GM10266 (cell line): ENCODE data around the gene CDIPT.

ENCODE experiments used
- DNase-seq: peaks from one replicate; pipeline ENCODE4 v3.0.0; 2012; ENCODE audit errors: extremely low spot score
- CTCF ChIP-seq: IDR thresholded peaks from 2 replicates; pipeline ENCODE4 v1.5.1; 2012; ENCODE audit warnings: mild to moderate bottlenecking, low read depth; ENCODE audit not compliant: control insufficient read depth, insufficient read depth; ENCODE audit errors: missing control alignments

Gene CDIPT

GRCh38 chr16:29900102-29900887 is 37.3 kb upstream of the CDIPT start, which contains the start of gene ASPHD1:
TSS of gene ASPHD1 (plus strand) at chr16:29900488. CDS start at chr16:29900972, 484 bp downstream.
- no peak for TF ChIP-seq CTCF
- peak; percentile 93 for DNase-seq

GRCh38 chr16:29899516-29900101 is 36.6 kb upstream of the CDIPT start, which contains the start of gene SEZ6L2:
TSS of gene SEZ6L2 (minus strand) at chr16:29899550. CDS start at chr16:29899019, 531 bp downstream.
- no peak for DNase-seq

DNA sequence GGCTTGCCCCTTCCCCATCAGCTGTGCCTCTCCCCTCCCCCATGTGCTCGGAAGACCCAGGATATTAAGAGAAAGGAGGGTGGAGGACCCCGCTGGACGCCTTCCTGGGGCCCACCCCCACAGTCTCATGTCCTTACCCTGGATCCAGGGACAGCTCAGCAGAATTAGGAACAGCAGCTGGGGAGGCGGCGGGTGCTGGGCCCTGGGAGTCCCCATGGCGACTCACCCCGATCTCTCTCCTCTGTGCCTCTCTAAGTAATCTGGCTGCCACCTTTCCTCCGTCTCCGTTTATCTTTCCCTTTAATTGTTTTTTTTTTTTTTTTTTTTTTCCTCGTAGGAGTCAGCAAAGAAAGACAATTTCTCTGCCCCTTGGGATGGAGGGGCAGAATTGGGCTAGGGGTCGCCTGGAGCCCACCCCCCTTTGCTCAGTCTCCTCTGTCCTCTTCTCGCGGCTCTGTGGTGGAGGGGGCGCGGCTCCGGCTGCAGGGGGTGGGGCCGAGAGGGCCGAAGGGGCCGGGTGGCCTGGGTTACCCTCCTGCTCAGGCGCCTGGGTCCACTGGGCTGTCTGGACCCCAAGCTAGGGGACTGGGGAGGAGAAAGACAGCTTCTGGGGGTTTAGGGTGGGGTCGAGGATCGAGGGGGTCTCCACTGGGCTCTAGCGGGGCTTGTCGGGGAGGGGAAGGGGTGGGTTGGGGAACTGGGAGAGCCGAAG is 35.9 kb upstream of the CDIPT start:
- no peak for DNase-seq
- no peak for TF ChIP-seq CTCF

More at GRCh38 chr16:29899516-29900101, 36.6 kb upstream of the CDIPT start, which contains the start of gene SEZ6L2:
- no peak for TF ChIP-seq CTCF

DNA sequence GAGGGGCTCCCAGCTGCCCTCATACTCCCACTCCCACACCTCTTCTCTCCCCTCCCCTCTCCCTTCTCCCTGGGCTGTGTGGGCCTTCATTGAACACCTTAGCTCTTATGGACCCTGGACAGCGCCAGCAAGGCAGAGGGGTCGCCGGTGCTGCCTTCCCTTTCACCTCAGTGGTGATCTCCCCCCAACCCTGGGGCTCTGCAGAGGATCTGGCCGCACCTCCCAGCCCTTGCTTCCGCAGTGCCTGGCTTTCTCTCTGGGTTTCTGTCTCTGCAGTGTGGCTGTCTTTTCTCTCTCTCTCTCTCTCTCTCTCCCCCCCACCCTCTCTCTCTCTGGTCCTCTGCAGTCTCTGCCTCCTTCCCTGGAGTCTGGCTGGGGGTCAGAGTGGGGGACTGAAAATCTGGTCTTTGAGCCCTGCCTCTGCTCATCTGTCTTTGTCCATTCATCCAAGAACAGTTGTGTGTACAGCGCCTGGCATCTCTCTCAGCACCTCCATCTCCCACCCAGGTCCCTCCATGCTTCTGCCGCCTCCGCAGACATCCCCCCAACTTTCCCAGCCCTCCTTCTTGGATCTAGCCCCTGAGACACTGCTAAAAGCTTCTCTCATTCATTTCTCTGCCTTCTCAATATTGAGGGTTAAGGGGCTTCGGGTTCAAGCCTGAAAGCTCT is 35.2 kb upstream of the CDIPT start:
- TF ChIP-seq CTCF = no peak
- no peak for DNase-seq

GRCh38 chr16:29897333-29897732 is 34.3 kb upstream of the CDIPT start:
- no peak for DNase-seq
- no peak for TF ChIP-seq CTCF

DNA sequence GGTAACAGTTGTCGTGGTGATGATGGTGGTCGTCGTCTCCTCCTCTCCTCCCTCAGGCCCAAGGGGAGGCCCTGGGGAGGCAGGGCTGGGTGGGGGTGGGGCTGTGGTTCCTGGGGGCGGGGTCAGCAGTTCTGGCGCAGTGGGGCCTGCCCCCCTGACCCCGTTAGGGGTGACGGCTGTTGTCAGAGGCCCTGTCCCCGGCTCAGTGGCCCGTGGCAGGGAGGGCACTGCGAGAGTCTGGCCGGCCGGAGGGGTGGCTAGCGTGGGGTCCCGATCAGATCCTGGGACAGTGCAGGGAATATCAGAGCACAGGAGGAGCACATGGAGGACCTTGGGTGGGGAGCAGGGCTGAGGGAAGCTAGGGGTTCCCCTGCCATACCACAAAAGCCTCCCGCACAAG is 33.8 kb upstream of the CDIPT start:
- TF ChIP-seq CTCF = no peak
- no peak for DNase-seq
